GM13977 (cell line): ENCODE results near the gene ROPN1B.

Experiments used
- DNase-seq: peaks from one replicate; pipeline ENCODE4 v3.0.0; 2012; ENCODE audit warnings: low spot score
- in situ Hi-C: fragments of 300-500 bp; cut with MboI; formaldehyde crosslinking; loops from one replicate; pipeline ENCODE4 v1.12.0; 2022; ENCODE audit warnings: low sequenced_read_pairs, low pct_unique_long_range_greater_than_20kb, mixed read lengths, inconsistent platforms; ENCODE audit not compliant: unreplicated experiment
- TF ChIP-seq, protein P1 (sequence below): IDR thresholded peaks from 2 replicates; pipeline ENCODE4 v1.5.1; 2012; ENCODE audit warnings: mild to moderate bottlenecking, control low read depth; ENCODE audit not compliant: insufficient read depth; ENCODE audit errors: extremely low read depth, missing control alignments

Gene ROPN1B

DNA sequence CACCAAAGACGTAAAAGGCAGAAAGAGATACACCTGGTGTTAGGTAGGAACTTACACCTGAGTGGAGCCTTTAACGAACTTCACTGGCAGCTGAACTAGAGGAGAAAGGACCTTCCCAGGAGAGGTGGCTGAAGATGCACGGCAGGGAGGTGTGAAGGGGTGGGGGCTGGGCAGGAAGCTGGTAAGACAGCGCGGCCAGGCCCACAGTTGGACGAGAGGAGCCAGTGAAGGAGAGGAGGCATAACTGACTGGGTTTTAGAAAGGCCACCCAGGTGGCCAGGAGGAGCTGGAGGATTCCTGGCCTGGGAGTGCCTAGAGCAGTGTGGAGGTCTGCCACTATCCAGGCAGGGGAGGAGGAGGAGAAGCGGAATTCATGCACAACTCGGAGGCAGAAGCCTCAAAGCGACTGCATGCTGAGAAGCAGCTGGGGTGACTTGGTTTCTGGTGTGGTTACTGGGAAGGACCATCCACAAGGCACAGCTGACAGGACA is 63.0 kb downstream of the ROPN1B start:
- TF ChIP-seq, protein P1, sequence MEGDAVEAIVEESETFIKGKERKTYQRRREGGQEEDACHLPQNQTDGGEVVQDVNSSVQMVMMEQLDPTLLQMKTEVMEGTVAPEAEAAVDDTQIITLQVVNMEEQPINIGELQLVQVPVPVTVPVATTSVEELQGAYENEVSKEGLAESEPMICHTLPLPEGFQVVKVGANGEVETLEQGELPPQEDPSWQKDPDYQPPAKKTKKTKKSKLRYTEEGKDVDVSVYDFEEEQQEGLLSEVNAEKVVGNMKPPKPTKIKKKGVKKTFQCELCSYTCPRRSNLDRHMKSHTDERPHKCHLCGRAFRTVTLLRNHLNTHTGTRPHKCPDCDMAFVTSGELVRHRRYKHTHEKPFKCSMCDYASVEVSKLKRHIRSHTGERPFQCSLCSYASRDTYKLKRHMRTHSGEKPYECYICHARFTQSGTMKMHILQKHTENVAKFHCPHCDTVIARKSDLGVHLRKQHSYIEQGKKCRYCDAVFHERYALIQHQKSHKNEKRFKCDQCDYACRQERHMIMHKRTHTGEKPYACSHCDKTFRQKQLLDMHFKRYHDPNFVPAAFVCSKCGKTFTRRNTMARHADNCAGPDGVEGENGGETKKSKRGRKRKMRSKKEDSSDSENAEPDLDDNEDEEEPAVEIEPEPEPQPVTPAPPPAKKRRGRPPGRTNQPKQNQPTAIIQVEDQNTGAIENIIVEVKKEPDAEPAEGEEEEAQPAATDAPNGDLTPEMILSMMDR: no peak
- no peak for DNase-seq
- in situ Hi-C loops: no loop called here
